CD4-positive, alpha-beta memory T cell (primary cell): ENCODE measurements around the gene PLOD2. TPM values are rescaled to one million over a fixed set of nuclear protein-coding genes. Genes with fewer than 3 reads are reported as not detected.

Source experiments
- CTCF ChIA-PET: fragments of 350-600 bp; sonication (Branson Sonifier 250); formaldehyde crosslinking; loops from one replicate; lab custom pipeline; 2021; ENCODE audit warnings: inconsistent platforms; ENCODE audit not compliant: partially characterized antibody; lab: Charles Lee
- POLR2A ChIA-PET: fragments of 350-600 bp; sonication (Branson Sonifier 250); formaldehyde crosslinking; loops from one replicate; lab custom pipeline; 2021; ENCODE audit not compliant: partially characterized antibody; lab: Charles Lee
- DNase-seq, 5 donors: peaks; one replicate each; pipeline versions ENCODE4 v3.0.0 to v3.0.0-alpha.2; 2020 to 2022; ENCODE audit warnings: mixed read lengths in 1 of 5
- H3K27ac ChIP-seq: one replicate; pipeline ENCODE4 v1.7.0; 2013; ENCODE audit warnings: low read depth, low read length
- H3K27me3 ChIP-seq: 2 replicates; pipeline ENCODE4 v1.7.0; 2013; ENCODE audit warnings: mild to moderate bottlenecking, low read length, moderate library complexity; ENCODE audit not compliant: insufficient read depth
- H3K36me3 ChIP-seq: 2 replicates; pipeline ENCODE4 v1.7.0; 2013; ENCODE audit warnings: mild to moderate bottlenecking, low read length, moderate library complexity; ENCODE audit not compliant: insufficient read depth
- H3K4me1 ChIP-seq: 2 replicates; pipeline ENCODE4 v1.7.0; 2013; ENCODE audit warnings: mild to moderate bottlenecking, low read length, moderate library complexity; ENCODE audit not compliant: insufficient read depth
- H3K4me3 ChIP-seq, 2 donors: one replicate each; pipeline ENCODE4 v1.7.0; 2013; ENCODE audit warnings: low read length in 2 of 2, mild to moderate bottlenecking in 1 of 2
- H3K9me3 ChIP-seq, 2 donors: one replicate each; pipeline ENCODE4 v1.7.0; 2013; ENCODE audit warnings: low read length in 2 of 2, control low read depth in 1 of 2; ENCODE audit not compliant: control insufficient read depth in 1 of 2
- H3K27ac Mint-ChIP-seq, 7 donors: one replicate each; pipeline ENCODE4 v1.8.0; 2020 to 2021; ENCODE audit warnings: mixed read lengths in 7 of 7, mild to moderate bottlenecking in 6 of 7, inconsistent platforms in 3 of 7, moderate library complexity in 3 of 7
- H3K27me3 Mint-ChIP-seq, 2 donors: one replicate each; pipeline ENCODE4 v1.8.0; 2020 to 2021; ENCODE audit warnings: mixed read lengths in 2 of 2
- H3K36me3 Mint-ChIP-seq, 2 donors: one replicate each; pipeline ENCODE4 v1.8.0; 2020 to 2021; ENCODE audit warnings: mixed read lengths in 2 of 2, inconsistent platforms in 1 of 2, mild to moderate bottlenecking in 1 of 2
- H3K4me1 Mint-ChIP-seq, 4 donors: one replicate each; pipeline ENCODE4 v1.8.0; 2020 to 2021; ENCODE audit warnings: mixed read lengths in 4 of 4, mild to moderate bottlenecking in 1 of 4
- H3K4me3 Mint-ChIP-seq, 8 donors: one replicate each; pipeline ENCODE4 v1.8.0; 2020 to 2021; ENCODE audit warnings: mixed read lengths in 8 of 8, mild to moderate bottlenecking in 7 of 8, moderate library complexity in 6 of 8, inconsistent platforms in 3 of 8
- H3K9me3 Mint-ChIP-seq, 8 donors: one replicate each; pipeline ENCODE4 v1.8.0; 2020 to 2021; ENCODE audit warnings: mixed read lengths in 8 of 8, mild to moderate bottlenecking in 5 of 8, inconsistent platforms in 3 of 8, moderate library complexity in 1 of 8
- intact Hi-C: fragments of 100-400 bp; cut with micrococcal nuclease; formaldehyde crosslinking; loops from one replicate; pipeline ENCODE4 v1.15.1; 2023
- polyA plus RNA-seq, 2 donors: library from polyadenylated mRNA; unstranded; fragments of 300-500 nt; fragmentation: Illumina TruSeq; gene quantifications; one replicate each; pipeline ENCODE4 v1.2.3, GENCODE V29; 2021
- total RNA-seq, 2 experiments: library from RNA; stranded (reverse); gene quantifications; one replicate each; pipeline ENCODE4 v1.2.3, GENCODE V29; 2021

The PLOD2 gene
- total and polyA plus RNA-seq, 4 experiments from 2014 or later: not detected

GRCh38 chr3:146161663-146162002, 649 bp upstream of the PLOD2 start:
- intact Hi-C loops: no loop called here
- ChIA-PET POLR2A (no interaction called here), CTCF (no interaction called here)
- no peaks in the 10 kb centered on the region for H3K9me3 ChIP-seq
- H3K27me3 ChIP-seq: peaks cover 4% of the 10 kb centered on the region
- H3K4me3 ChIP-seq: no peak overlapping the region
- DNase-seq: no peak
- Mint-ChIP-seq H3K4me1 (peaks cover 7 to 22% (median 10%) of the 10 kb centered on the region in 4 donors), H3K36me3 (no peaks in the 10 kb centered on the region), H3K27me3 (peaks cover 27 to 33% of the 10 kb centered on the region in 2 donors), H3K9me3 (peaks cover 0 to 4% (median 1%) of the 10 kb centered on the region in 8 donors), H3K4me3 (peak overlapping the region in 5 of 8 donors; percentile 24 to 59 (median 27)), H3K27ac (no peak overlapping the region)
- H3K36me3 ChIP-seq: no peaks in the 10 kb centered on the region
- no peaks in the 10 kb centered on the region for H3K4me1 ChIP-seq
- H3K27ac ChIP-seq: no peak overlapping the region

- intact Hi-C loops: no loop called here
- CTCF ChIA-PET: interaction anchor here (2.0 kb wide), 1 partner anchor 29 kb away, joined by 4 read pairs; no protein-coding TSS in a partner anchor
- DNase-seq: no peak
These were observed 542 bp downstream of the PLOD2 start for GRCh38 chr3:146160321-146160963.

GRCh38 chr3:146159616-146160320, 1.2 kb downstream of the PLOD2 start:
- peak overlapping the region in 1 of 7 donors; percentile 6 for H3K27ac Mint-ChIP-seq

More at GRCh38 chr3:146160321-146160963, 542 bp downstream of the PLOD2 start:
- POLR2A ChIA-PET: no interaction called here
- H3K9me3 ChIP-seq: no peaks in the 10 kb centered on the region
- H3K4me3 Mint-ChIP-seq: peak overlapping the region; percentile 53 to 77 (median 71)
- peaks cover 7 to 22% (median 10%) of the 10 kb centered on the region in 4 donors for H3K4me1 Mint-ChIP-seq
- H3K27ac ChIP-seq: no peak overlapping the region
- H3K36me3 ChIP-seq: no peaks in the 10 kb centered on the region
- peaks cover 4% of the 10 kb centered on the region for H3K27me3 ChIP-seq
- no peak overlapping the region for H3K4me3 ChIP-seq
- no peaks in the 10 kb centered on the region for H3K4me1 ChIP-seq
- H3K36me3 Mint-ChIP-seq: no peaks in the 10 kb centered on the region
- peaks cover 27 to 33% of the 10 kb centered on the region in 2 donors for H3K27me3 Mint-ChIP-seq
- H3K27ac Mint-ChIP-seq: no peak overlapping the region
- peaks cover 0 to 4% (median 1%) of the 10 kb centered on the region in 8 donors for H3K9me3 Mint-ChIP-seq

GRCh38 chr3:146159037-146159436, 1.9 kb downstream of the PLOD2 start:
- Histone ChIP-seq H3K36me3 (no peaks in the 10 kb centered on the region), H3K4me3 (no peak overlapping the region), H3K27me3 (peaks cover 4% of the 10 kb centered on the region), H3K4me1 (no peaks in the 10 kb centered on the region), H3K27ac (no peak overlapping the region), H3K9me3 (no peaks in the 10 kb centered on the region)
- H3K36me3 Mint-ChIP-seq: no peaks in the 10 kb centered on the region
- peaks cover 27% of the 10 kb centered on the region in 2 donors for H3K27me3 Mint-ChIP-seq
- peaks cover 0 to 4% (median 1%) of the 10 kb centered on the region in 8 donors for H3K9me3 Mint-ChIP-seq
- intact Hi-C loops: no loop called here
- no peak overlapping the region for H3K27ac Mint-ChIP-seq
- H3K4me3 Mint-ChIP-seq: no peak overlapping the region
- DNase-seq: no peak
- POLR2A ChIA-PET: no interaction called here
- CTCF ChIA-PET: interaction anchor here (2.0 kb wide), 1 partner anchor 30 kb away, joined by 4 read pairs; no protein-coding TSS in a partner anchor
- H3K4me1 Mint-ChIP-seq: peaks cover 7 to 22% (median 10%) of the 10 kb centered on the region in 4 donors

More at GRCh38 chr3:146159616-146160320, 1.2 kb downstream of the PLOD2 start:
- Mint-ChIP-seq H3K27me3 (peaks cover 27% of the 10 kb centered on the region in 2 donors), H3K4me1 (peaks cover 7 to 22% (median 10%) of the 10 kb centered on the region in 4 donors), H3K4me3 (peak overlapping the region; percentile 29 to 77 (median 71)), H3K9me3 (peaks cover 0 to 4% (median 1%) of the 10 kb centered on the region in 8 donors), H3K36me3 (no peaks in the 10 kb centered on the region)
- no peaks in the 10 kb centered on the region for H3K4me1 ChIP-seq
- H3K9me3 ChIP-seq: no peaks in the 10 kb centered on the region
- POLR2A ChIA-PET: no interaction called here
- CTCF ChIA-PET: interaction anchor here (2.0 kb wide), 1 partner anchor 30 kb away, joined by 4 read pairs; no protein-coding TSS in a partner anchor
- peaks cover 4% of the 10 kb centered on the region for H3K27me3 ChIP-seq
- DNase-seq: no peak
- H3K27ac ChIP-seq: no peak overlapping the region
- H3K4me3 ChIP-seq: no peak overlapping the region
- intact Hi-C loops: no loop called here
- no peaks in the 10 kb centered on the region for H3K36me3 ChIP-seq

GRCh38 chr3:146157325-146158060, 3.5 kb downstream of the PLOD2 start:
- no peak for DNase-seq
- Histone ChIP-seq H3K4me1 (no peaks in the 10 kb centered on the region), H3K27me3 (peaks cover 2% of the 10 kb centered on the region), H3K9me3 (no peaks in the 10 kb centered on the region), H3K27ac (no peak overlapping the region), H3K4me3 (no peak overlapping the region), H3K36me3 (no peaks in the 10 kb centered on the region)
- H3K36me3 Mint-ChIP-seq: no peaks in the 10 kb centered on the region
- no peak overlapping the region for H3K4me3 Mint-ChIP-seq
- POLR2A ChIA-PET: no interaction called here
- H3K27ac Mint-ChIP-seq: no peak overlapping the region
- peaks cover 20% of the 10 kb centered on the region in 2 donors for H3K27me3 Mint-ChIP-seq
- peaks cover 7 to 22% (median 10%) of the 10 kb centered on the region in 4 donors for H3K4me1 Mint-ChIP-seq
- no peaks in the 10 kb centered on the region for H3K9me3 Mint-ChIP-seq
- CTCF ChIA-PET: no interaction called here
- intact Hi-C loops: no loop called here

GRCh38 chr3:146156666-146157314, 4.2 kb downstream of the PLOD2 start:
- POLR2A ChIA-PET: no interaction called here
- no peaks in the 10 kb centered on the region for H3K27me3 ChIP-seq
- H3K27ac ChIP-seq: no peak overlapping the region
- H3K4me1 ChIP-seq: no peaks in the 10 kb centered on the region
- H3K4me1 Mint-ChIP-seq: peaks cover 7 to 16% (median 10%) of the 10 kb centered on the region in 4 donors
- no peaks in the 10 kb centered on the region for H3K9me3 ChIP-seq
- no peaks in the 10 kb centered on the region for H3K36me3 ChIP-seq
- no peak overlapping the region for H3K27ac Mint-ChIP-seq
- CTCF ChIA-PET: interaction anchor here (1.2 kb wide), 1 partner anchor 9 kb away, joined by 4 read pairs; no protein-coding TSS in a partner anchor
- H3K4me3 ChIP-seq: no peak overlapping the region
- H3K36me3 Mint-ChIP-seq: no peaks in the 10 kb centered on the region
- DNase-seq: no peak
- H3K4me3 Mint-ChIP-seq: no peak overlapping the region
- intact Hi-C loops: no loop called here
- peaks cover 14 to 17% of the 10 kb centered on the region in 2 donors for H3K27me3 Mint-ChIP-seq
- no peaks in the 10 kb centered on the region for H3K9me3 Mint-ChIP-seq
